Chondrocyte (in vitro differentiated cells): ENCODE measurements around the gene HDHD5. TPM values are rescaled to one million over a fixed set of nuclear protein-coding genes. Genes with fewer than 3 reads are reported as not detected.

Experiments used
- DNase-seq: peaks from one replicate; pipeline ENCODE4 v3.0.0; 2021; ENCODE audit warnings: mixed read lengths, low spot score
- H3K27ac Mint-ChIP-seq: one replicate; pipeline ENCODE4 v1.8.0; 2021; ENCODE audit warnings: mild to moderate bottlenecking, moderate library complexity, mixed read lengths; ENCODE audit not compliant: unreplicated experiment
- H3K27me3 Mint-ChIP-seq: 2 replicates; pipeline ENCODE4 v1.8.0; 2021; ENCODE audit warnings: low read depth, mixed read lengths
- H3K36me3 Mint-ChIP-seq: 2 replicates; pipeline ENCODE4 v1.8.0; 2021; ENCODE audit warnings: low read depth, mixed read lengths
- H3K4me1 Mint-ChIP-seq: 2 replicates; pipeline ENCODE4 v1.8.0; 2021; ENCODE audit warnings: low read depth, mild to moderate bottlenecking, mixed read lengths
- H3K4me3 Mint-ChIP-seq: one replicate; pipeline ENCODE4 v1.8.0; 2021; ENCODE audit warnings: mild to moderate bottlenecking, moderate library complexity, mixed read lengths; ENCODE audit not compliant: unreplicated experiment
- H3K9me3 Mint-ChIP-seq: 2 replicates; pipeline ENCODE4 v1.8.0; 2021; ENCODE audit warnings: low read depth, mixed read lengths
- CTCF ChIP-seq: fragments of 200-600 bp; sonication (generic); IDR thresholded peaks from 2 replicates; pipeline ENCODE4 v1.5.0; 2021; ENCODE audit warnings: antibody characterized with exemption, mild to moderate bottlenecking, moderate library complexity
- total RNA-seq: library from RNA; stranded (reverse); gene quantifications from 3 replicates; pipeline ENCODE4 v1.2.1, GENCODE V29; 2021

Gene HDHD5
- total RNA-seq, 1 donor from 2014 or later, result 30.8 TPM

GRCh38 chr22:17120281-17120680 is 38.8 kb downstream of the HDHD5 start:
- H3K4me1 Mint-ChIP-seq, result peaks cover 4% of the 10 kb centered on the region
- peak overlapping the region; percentile 12 for H3K4me3 Mint-ChIP-seq
- H3K36me3 Mint-ChIP-seq, result no peaks in the 10 kb centered on the region
- no peak overlapping the region for H3K27ac Mint-ChIP-seq
- H3K9me3 Mint-ChIP-seq, result peaks cover 3% of the 10 kb centered on the region
- no peak for TF ChIP-seq CTCF
- peaks cover 5% of the 10 kb centered on the region for H3K27me3 Mint-ChIP-seq
- no peak for DNase-seq

DNA sequence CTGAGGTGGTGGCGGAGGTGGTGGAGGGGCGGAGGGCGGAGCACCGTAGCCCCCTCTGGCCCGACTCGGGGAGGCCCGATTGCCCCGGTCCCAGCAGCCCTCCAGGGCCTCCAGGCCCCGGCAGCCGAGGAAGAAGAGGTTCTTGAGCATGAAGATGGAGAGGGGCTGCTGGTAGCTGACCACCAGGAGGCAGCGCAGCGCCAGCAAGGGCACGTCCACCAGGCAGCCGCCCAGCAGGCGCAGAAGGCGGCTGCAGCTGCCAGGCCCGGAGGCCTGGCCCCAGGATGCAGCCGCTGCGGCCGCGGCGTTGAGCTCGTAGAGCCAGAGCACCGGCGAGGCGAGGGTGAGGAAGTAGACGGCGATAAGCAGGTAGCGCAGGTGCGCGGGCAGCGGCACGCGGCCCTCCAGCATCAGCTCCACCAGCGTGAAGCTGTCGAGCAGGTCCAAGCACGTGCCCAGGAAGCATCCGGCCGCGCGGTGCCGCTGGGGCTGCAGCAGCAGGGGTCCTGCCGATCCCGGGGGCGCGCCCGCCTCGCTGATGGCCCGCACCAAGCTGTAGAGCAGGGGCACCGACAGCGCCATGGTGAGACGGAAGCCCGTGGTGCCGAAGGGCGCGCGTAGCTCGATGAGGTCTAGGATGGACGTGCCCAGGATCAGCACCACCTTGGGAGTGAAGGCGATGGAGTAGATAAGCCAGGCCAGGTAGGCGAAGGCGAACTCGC is 39.4 kb downstream of the HDHD5 start:
- peak; percentile 46 for TF ChIP-seq CTCF
- no peak overlapping the region for H3K4me3 Mint-ChIP-seq
- DNase-seq, result peak; percentile 84
- peaks cover 4% of the 10 kb centered on the region for H3K4me1 Mint-ChIP-seq
- H3K36me3 Mint-ChIP-seq, result no peaks in the 10 kb centered on the region
- H3K9me3 Mint-ChIP-seq, result peaks cover 6% of the 10 kb centered on the region
- peaks cover 5% of the 10 kb centered on the region for H3K27me3 Mint-ChIP-seq
- H3K27ac Mint-ChIP-seq, result no peak overlapping the region

- Mint-ChIP-seq H3K9me3 (peaks cover 6% of the 10 kb centered on the region), H3K36me3 (no peaks in the 10 kb centered on the region), H3K4me3 (no peak overlapping the region)
These were observed 40.7 kb downstream of the HDHD5 start for GRCh38 chr22:17118342-17118741.

GRCh38 chr22:17117890-17118289 is 41.2 kb downstream of the HDHD5 start:
- H3K9me3 Mint-ChIP-seq, result peaks cover 6% of the 10 kb centered on the region
- peaks cover 4% of the 10 kb centered on the region for H3K4me1 Mint-ChIP-seq
- TF ChIP-seq CTCF, result no peak
- DNase-seq, result peak; percentile 14
- H3K36me3 Mint-ChIP-seq, result no peaks in the 10 kb centered on the region
- peaks cover 5% of the 10 kb centered on the region for H3K27me3 Mint-ChIP-seq
- no peak overlapping the region for H3K27ac Mint-ChIP-seq
- no peak overlapping the region for H3K4me3 Mint-ChIP-seq

More at GRCh38 chr22:17118342-17118741, 40.7 kb downstream of the HDHD5 start:
- TF ChIP-seq CTCF, result no peak
- no peak for DNase-seq
- peaks cover 4% of the 10 kb centered on the region for H3K4me1 Mint-ChIP-seq
- no peak overlapping the region for H3K27ac Mint-ChIP-seq
- peaks cover 5% of the 10 kb centered on the region for H3K27me3 Mint-ChIP-seq

DNA sequence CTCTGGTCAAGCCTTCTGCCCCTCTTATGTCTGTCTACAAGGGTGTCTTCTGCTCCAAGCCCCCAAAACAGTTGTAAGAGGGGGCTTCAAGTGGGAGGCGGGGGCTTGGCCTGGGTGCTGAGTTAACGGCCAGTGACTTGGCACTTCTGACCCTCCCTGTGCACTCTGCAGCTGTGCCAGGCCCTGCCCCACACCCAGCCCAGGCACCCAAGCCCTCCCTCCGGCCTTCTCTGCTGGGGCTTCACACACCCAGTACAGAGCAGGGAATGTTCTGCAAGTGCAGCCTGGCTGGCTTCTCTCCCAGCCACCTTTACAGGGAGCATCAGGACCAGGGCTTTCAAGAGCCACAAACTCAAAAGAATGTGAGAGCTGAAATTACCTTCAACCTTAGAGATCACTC is 41.7 kb downstream of the HDHD5 start:
- H3K27ac Mint-ChIP-seq, result no peak overlapping the region
- H3K36me3 Mint-ChIP-seq, result no peaks in the 10 kb centered on the region
- H3K4me1 Mint-ChIP-seq, result peaks cover 4% of the 10 kb centered on the region
- no peak for TF ChIP-seq CTCF
- no peak overlapping the region for H3K4me3 Mint-ChIP-seq
- H3K9me3 Mint-ChIP-seq, result peaks cover 6% of the 10 kb centered on the region
- H3K27me3 Mint-ChIP-seq, result peaks cover 5% of the 10 kb centered on the region
- DNase-seq, result peak; percentile 51
